Skin epidermis (tissue), 12 donors: Measurements from ENCODE around the gene CHRNA4.

Experiments used
- H3K27ac ChIP-seq, 21 experiments: fragments of 200-600 bp; sonication (generic) in 11 of 21; one replicate each; pipeline ENCODE4 v1.5.0; 2020; ENCODE audit warnings: mild to moderate bottlenecking in 3 of 21, inconsistent platforms in 2 of 21, moderate library complexity in 2 of 21
- H3K4me3 ChIP-seq, 7 experiments: fragments of 200-600 bp; sonication (generic) in 2 of 7; one replicate each; pipeline ENCODE4 v1.5.0; 2020; ENCODE audit warnings: inconsistent platforms in 2 of 7, mild to moderate bottlenecking in 2 of 7, moderate library complexity in 1 of 7

Gene CHRNA4

GRCh38 chr20:63360850-63361518 is at the start of gene CHRNA4:
TSS of gene CHRNA4 (minus strand) at chr20:63361349. CDS start at chr20:63361165, 184 bp downstream.
- H3K4me3 ChIP-seq = no peak within 1 kb of the TSS

GRCh38 chr20:63409834-63410435 is 48.8 kb upstream of the CHRNA4 start:
- Histone ChIP-seq H3K27ac (no peak overlapping the region), H3K4me3 (no peak overlapping the region)

More at GRCh38 chr20:63360850-63361518, at the start of gene CHRNA4:
- no peak within 1 kb of the TSS for H3K27ac ChIP-seq

GRCh38 chr20:63409066-63409833 is 48.1 kb upstream of the CHRNA4 start:
- H3K4me3 ChIP-seq = no peak overlapping the region
- H3K27ac ChIP-seq = no peak overlapping the region

- Histone ChIP-seq H3K4me3 (no peak overlapping the region), H3K27ac (no peak overlapping the region)
Measured at GRCh38 chr20:63408684-63409046, 47.5 kb upstream of the CHRNA4 start.

- no peak overlapping the region for H3K4me3 ChIP-seq
- no peak overlapping the region for H3K27ac ChIP-seq
Measured at GRCh38 chr20:63407928-63408683, 47.0 kb upstream of the CHRNA4 start.

- Histone ChIP-seq H3K4me3 (no peak overlapping the region), H3K27ac (no peak overlapping the region)
Measured at GRCh38 chr20:63406617-63407245, 45.6 kb upstream of the CHRNA4 start.

GRCh38 chr20:63406011-63406410 is 44.9 kb upstream of the CHRNA4 start:
- Histone ChIP-seq H3K4me3 (no peak overlapping the region), H3K27ac (no peak overlapping the region)

GRCh38 chr20:63405102-63405730 is 44.1 kb upstream of the CHRNA4 start:
- Histone ChIP-seq H3K4me3 (no peak overlapping the region), H3K27ac (no peak overlapping the region)

- no peak overlapping the region for H3K4me3 ChIP-seq
- H3K27ac ChIP-seq = no peak overlapping the region
Measured at GRCh38 chr20:63404129-63405085, 43.3 kb upstream of the CHRNA4 start.

GRCh38 chr20:63403403-63404105 is 42.4 kb upstream of the CHRNA4 start:
- no peak overlapping the region for H3K4me3 ChIP-seq
- no peak overlapping the region for H3K27ac ChIP-seq

GRCh38 chr20:63402860-63403220 is 41.7 kb upstream of the CHRNA4 start:
- H3K27ac ChIP-seq = no peak overlapping the region

GRCh38 chr20:63402181-63402859 is 41.2 kb upstream of the CHRNA4 start:
- Histone ChIP-seq H3K4me3 (no peak overlapping the region), H3K27ac (no peak overlapping the region)

More at GRCh38 chr20:63402860-63403220, 41.7 kb upstream of the CHRNA4 start:
- H3K4me3 ChIP-seq = no peak overlapping the region

- H3K27ac ChIP-seq = no peak overlapping the region
- no peak overlapping the region for H3K4me3 ChIP-seq
Measured at GRCh38 chr20:63401384-63402110, 40.4 kb upstream of the CHRNA4 start.

GRCh38 chr20:63400486-63401210 is 39.5 kb upstream of the CHRNA4 start:
- Histone ChIP-seq H3K4me3 (no peak overlapping the region), H3K27ac (no peak overlapping the region)

GRCh38 chr20:63399596-63400375 is 38.6 kb upstream of the CHRNA4 start:
- Histone ChIP-seq H3K27ac (no peak overlapping the region), H3K4me3 (no peak overlapping the region)
